ENCODE data around the gene PLA2G3. TPM values are rescaled to one million over a fixed set of nuclear protein-coding genes. Genes with fewer than 3 reads are reported as not detected.
A peak's percentile ranks its signal among the peaks of the same experiment; 100 is the strongest.
"Not testable (repeated sequence)": the region's sequence is repeated elsewhere in the genome, so short reads cannot be mapped to it uniquely, and the experiment has no call there.

PLA2G3 gene
- total and polyA plus RNA-seq, 4 donors = 0.85 to 17.4 (median 8.2) TPM

DNA sequence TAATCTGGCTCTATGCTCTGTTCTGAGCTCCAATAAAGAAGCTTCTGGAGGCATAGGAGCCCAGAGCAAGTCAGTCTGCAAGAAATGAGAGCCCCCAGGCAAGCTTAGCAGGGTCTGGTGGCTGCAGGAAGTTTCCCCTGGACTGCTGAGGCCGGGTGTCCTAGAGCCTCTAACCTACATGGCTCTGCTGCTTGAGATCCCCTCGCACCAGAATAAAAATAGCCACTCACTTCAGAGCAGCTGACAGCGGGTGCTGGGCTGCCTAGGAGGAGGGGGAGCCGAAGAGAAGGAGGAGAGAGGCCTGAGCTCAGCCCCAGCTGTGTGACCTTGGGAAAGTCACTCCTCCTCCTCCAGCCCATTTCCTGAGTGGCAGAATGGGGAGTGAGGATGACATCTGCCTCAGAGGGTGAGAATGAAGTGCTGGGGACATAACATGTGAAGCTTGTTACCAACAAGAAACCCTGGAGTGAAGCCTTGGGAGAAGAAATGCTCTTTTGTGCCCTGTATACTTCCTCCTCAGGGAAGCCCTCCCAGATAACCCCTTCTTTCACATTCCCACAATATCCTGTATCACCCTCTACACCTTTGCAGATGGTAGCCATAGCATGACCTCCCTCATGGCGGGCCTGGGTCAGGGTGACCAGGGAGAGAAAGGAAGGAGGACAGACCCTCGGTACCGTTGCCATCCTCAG, 21.1 kb downstream of the PLA2G3 start:
- peak overlapping the region in 1 of 2 donors; percentile 84 for H3K27ac ChIP-seq (ENCODE audit: low read depth in 1 of 2, low read length in 1 of 2)
- TF ChIP-seq, protein P1, sequence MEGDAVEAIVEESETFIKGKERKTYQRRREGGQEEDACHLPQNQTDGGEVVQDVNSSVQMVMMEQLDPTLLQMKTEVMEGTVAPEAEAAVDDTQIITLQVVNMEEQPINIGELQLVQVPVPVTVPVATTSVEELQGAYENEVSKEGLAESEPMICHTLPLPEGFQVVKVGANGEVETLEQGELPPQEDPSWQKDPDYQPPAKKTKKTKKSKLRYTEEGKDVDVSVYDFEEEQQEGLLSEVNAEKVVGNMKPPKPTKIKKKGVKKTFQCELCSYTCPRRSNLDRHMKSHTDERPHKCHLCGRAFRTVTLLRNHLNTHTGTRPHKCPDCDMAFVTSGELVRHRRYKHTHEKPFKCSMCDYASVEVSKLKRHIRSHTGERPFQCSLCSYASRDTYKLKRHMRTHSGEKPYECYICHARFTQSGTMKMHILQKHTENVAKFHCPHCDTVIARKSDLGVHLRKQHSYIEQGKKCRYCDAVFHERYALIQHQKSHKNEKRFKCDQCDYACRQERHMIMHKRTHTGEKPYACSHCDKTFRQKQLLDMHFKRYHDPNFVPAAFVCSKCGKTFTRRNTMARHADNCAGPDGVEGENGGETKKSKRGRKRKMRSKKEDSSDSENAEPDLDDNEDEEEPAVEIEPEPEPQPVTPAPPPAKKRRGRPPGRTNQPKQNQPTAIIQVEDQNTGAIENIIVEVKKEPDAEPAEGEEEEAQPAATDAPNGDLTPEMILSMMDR (IDR thresholded peaks at IDR 0.05; ENCODE audit: control extremely low read depth, extremely low read depth) = no peak
- no peaks in the 10 kb centered on the region for H3K36me3 ChIP-seq (ENCODE audit: control insufficient read depth in 4 of 4, insufficient read depth in 4 of 4, low read length in 4 of 4)
- no peaks in the 10 kb centered on the region for H3K9me3 ChIP-seq (ENCODE audit: control insufficient read depth in 4 of 4, insufficient read depth in 3 of 4, low read length in 3 of 4)
- H3K27me3 ChIP-seq (ENCODE audit: control insufficient read depth in 3 of 3, insufficient read depth in 3 of 3, low read length in 2 of 3) = no peaks in the 10 kb centered on the region
- no peak for ATAC-seq (ENCODE audit: insufficient read depth, low FRiP score)
- H3K4me1 ChIP-seq (ENCODE audit: control insufficient read depth in 5 of 5, insufficient read depth in 5 of 5, low read length in 5 of 5) = peaks cover 0 to 1% (median 0%) of the 10 kb centered on the region in 5 donors
- H3K4me3 ChIP-seq = no peak overlapping the region
- H3K9ac ChIP-seq (ENCODE audit: insufficient read depth in 1 of 2, low read length in 2 of 2) = no peak overlapping the region
- WGBS, 2 donors = 69 to 81% methylated on average over 7 of the region's 7 CpGs
- DNase-seq = no peak

DNA sequence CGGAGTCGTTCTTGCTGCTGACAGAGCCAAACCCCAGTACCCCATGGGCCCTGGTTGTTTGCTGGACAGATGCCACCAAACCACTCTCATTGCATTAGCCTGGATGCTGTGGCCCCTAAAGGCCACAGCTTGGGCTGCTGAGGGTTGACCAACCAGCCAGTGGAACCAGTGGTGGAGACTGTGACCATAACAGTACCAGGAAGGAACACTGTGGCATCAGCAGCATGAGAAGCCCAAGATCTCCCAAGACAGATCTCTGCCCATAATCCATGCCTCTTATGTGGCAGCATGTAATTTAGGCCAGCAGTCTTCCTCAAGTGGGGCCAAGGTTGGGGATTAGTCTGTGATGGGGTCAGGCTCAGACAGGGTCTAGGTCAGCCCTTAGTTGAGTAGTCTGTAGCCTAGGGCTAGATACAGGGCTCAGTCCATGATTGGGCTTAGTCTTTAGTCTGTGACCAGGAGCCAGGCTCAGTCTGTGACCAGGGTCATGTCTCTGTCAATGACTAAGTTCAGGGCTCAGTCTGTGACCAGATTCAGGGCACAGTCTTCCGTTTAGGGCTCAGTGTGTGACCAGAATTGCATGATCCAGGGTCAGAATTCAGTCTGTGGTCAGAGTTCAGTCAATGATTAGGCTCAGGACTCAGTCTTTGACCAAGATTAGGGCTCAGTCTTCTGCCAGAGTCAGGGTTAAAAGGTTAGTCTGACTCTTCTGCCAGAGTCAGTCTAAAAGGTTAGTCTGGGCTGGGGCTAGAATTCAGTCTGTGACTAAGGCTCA, 22.1 kb downstream of the PLA2G3 start:
- TF ChIP-seq, protein P1 (IDR thresholded peaks at IDR 0.05; ENCODE audit: control extremely low read depth, extremely low read depth) = no peak
- H3K4me1 ChIP-seq (ENCODE audit: control insufficient read depth in 5 of 5, insufficient read depth in 5 of 5, low read length in 5 of 5) = peaks cover 0 to 1% (median 0%) of the 10 kb centered on the region in 5 donors
- no peaks in the 10 kb centered on the region for H3K36me3 ChIP-seq (ENCODE audit: control insufficient read depth in 4 of 4, insufficient read depth in 4 of 4, low read length in 4 of 4)
- DNase-seq (no peak), ATAC-seq (ENCODE audit: insufficient read depth, low FRiP score) (no peak)
- H3K4me3 ChIP-seq = no peak overlapping the region
- H3K9me3 ChIP-seq (ENCODE audit: control insufficient read depth in 4 of 4, insufficient read depth in 3 of 4, low read length in 3 of 4) = no peaks in the 10 kb centered on the region
- peak overlapping the region in 1 of 2 donors; percentile 84 for H3K27ac ChIP-seq (ENCODE audit: low read depth in 1 of 2, low read length in 1 of 2)
- no peaks in the 10 kb centered on the region for H3K27me3 ChIP-seq (ENCODE audit: control insufficient read depth in 3 of 3, insufficient read depth in 3 of 3, low read length in 2 of 3)
- 89 to 95% methylated on average over 3 of the region's 3 CpGs for WGBS, 2 donors
- H3K9ac ChIP-seq (ENCODE audit: insufficient read depth in 1 of 2, low read length in 2 of 2) = no peak overlapping the region

DNA sequence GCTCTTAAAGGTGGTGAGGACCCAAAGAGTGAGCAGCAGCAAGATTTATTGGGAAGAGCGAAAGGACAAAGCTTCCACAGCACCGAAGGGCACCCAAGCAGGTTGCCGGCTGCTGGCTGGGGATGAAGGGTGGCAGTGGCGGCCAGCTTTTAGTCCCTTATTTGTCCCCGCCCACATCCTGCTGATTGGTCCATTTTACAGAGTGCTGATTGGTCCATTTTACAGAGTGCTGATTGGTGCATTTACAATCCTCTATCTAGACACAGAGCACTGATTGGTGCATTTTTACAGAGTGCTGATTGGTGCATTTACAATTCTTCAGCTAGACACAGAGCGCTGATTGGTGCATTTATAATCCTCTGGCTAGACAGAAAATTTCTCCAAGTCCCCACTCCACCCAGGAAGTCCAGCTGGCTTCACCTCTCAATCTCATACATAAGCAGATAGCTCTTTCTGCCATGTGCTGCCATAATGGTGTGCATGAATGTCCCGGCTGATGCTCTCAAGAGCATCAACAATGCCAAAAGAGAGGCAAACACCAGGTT, 27.7 kb downstream of the PLA2G3 start:
- not testable (repeated sequence) for H3K9me3 ChIP-seq (ENCODE audit: control insufficient read depth in 4 of 4, insufficient read depth in 3 of 4, low read length in 3 of 4); H3K4me3 ChIP-seq; DNase-seq; H3K36me3 ChIP-seq (ENCODE audit: control insufficient read depth in 4 of 4, insufficient read depth in 4 of 4, low read length in 4 of 4); H3K4me1 ChIP-seq (ENCODE audit: control insufficient read depth in 5 of 5, insufficient read depth in 5 of 5, low read length in 5 of 5); H3K27ac ChIP-seq (ENCODE audit: low read depth in 1 of 2, low read length in 1 of 2); ATAC-seq (ENCODE audit: insufficient read depth, low FRiP score); H3K27me3 ChIP-seq (ENCODE audit: control insufficient read depth in 3 of 3, insufficient read depth in 3 of 3, low read length in 2 of 3); H3K9ac ChIP-seq (ENCODE audit: insufficient read depth in 1 of 2, low read length in 2 of 2)
- 96 to 97% methylated on average over 7 of the region's 7 CpGs for WGBS, 2 donors

DNA sequence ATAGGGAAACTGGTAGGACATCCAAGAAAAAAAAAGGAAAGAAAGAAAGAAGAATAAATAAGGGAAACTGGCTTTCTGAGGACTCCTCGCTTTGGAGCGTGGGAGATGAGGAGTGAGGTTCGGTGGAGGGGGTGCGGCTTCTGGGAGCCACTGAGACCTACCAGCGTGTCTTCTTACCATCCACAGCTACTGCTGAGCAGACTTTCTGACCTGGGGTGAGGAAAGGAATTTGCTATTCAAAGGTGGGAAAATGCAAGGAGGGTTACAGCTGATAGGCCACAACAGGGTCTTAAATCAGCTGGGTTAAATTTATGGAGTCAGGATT, 32.5 kb downstream of the PLA2G3 start:
- Histone ChIP-seq H3K9me3 (ENCODE audit: control insufficient read depth in 4 of 4, insufficient read depth in 3 of 4, low read length in 3 of 4) (no peaks in the 10 kb centered on the region), H3K27me3 (ENCODE audit: control insufficient read depth in 3 of 3, insufficient read depth in 3 of 3, low read length in 2 of 3) (no peaks in the 10 kb centered on the region), H3K4me1 (ENCODE audit: control insufficient read depth in 5 of 5, insufficient read depth in 5 of 5, low read length in 5 of 5) (peaks cover 0 to 11% (median 2%) of the 10 kb centered on the region in 5 donors), H3K36me3 (ENCODE audit: control insufficient read depth in 4 of 4, insufficient read depth in 4 of 4, low read length in 4 of 4) (peaks cover 0 to 8% (median 0%) of the 10 kb centered on the region in 4 donors), H3K9ac (ENCODE audit: insufficient read depth in 1 of 2, low read length in 2 of 2) (peak overlapping the region in 1 of 2 donors; percentile 84), H3K27ac (ENCODE audit: low read depth in 1 of 2, low read length in 1 of 2) (peak overlapping the region; percentile 62 to 66), H3K4me3 (no peak overlapping the region)
- 1 to 4% methylated on average over 5 of the region's 5 CpGs for WGBS, 2 donors
- ATAC-seq (ENCODE audit: insufficient read depth, low FRiP score) = no peak
- DNase-seq = no peak
- TF ChIP-seq, protein P1 (IDR thresholded peaks at IDR 0.05; ENCODE audit: control extremely low read depth, extremely low read depth) = no peak

All from lung (tissue), 12 donors.